KOPT-K1 (cell line): Measurements from ENCODE around the gene MRPL21.
A peak's percentile ranks its signal among the peaks of the same experiment; 100 is the strongest.

Source experiments
- H3K27ac ChIP-seq: fragments of 200-600 bp; sonication (generic); 2 replicates; pipeline ENCODE4 v1.5.1; 2016; ENCODE audit warnings: antibody characterized with exemption, mild to moderate bottlenecking, low read depth, low read length; ENCODE audit not compliant: poor library complexity, severe bottlenecking
- H3K36me3 ChIP-seq: fragments of 200-600 bp; sonication (generic); 2 replicates; pipeline ENCODE4 v1.5.1; 2017; ENCODE audit warnings: antibody characterized with exemption, mild to moderate bottlenecking, low read length, moderate library complexity; ENCODE audit not compliant: insufficient read depth
- H3K9me3 ChIP-seq: fragments of 200-600 bp; sonication (generic); 2 replicates; pipeline ENCODE4 v1.5.1; 2017; ENCODE audit warnings: antibody characterized with exemption, low read length, mild to moderate bottlenecking; ENCODE audit not compliant: insufficient read depth, poor library complexity, severe bottlenecking

MRPL21 gene

DNA sequence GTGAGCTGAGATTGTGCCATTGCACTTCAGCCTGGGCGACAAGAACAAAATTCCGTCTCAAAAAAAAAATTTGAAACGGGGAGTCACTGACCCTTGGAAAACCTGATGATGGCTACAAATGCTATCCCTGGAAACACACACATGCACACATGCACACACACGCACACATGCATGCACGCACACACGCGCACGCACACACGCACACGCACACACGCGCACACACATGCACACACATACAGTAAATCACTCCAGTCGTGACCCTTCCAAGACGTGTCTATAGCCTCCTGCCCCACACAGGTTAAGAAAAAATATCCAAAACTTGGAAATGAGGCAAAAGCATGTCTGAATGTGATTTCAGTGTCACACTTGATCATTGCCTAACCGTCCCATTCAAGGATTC is 55.2 kb downstream of the MRPL21 start:
- Histone ChIP-seq H3K27ac (no peak overlapping the region), H3K36me3 (no peaks in the 10 kb centered on the region), H3K9me3 (no peaks in the 10 kb centered on the region)

- no peak overlapping the region for H3K27ac ChIP-seq
These were observed 56.2 kb downstream of the MRPL21 start for GRCh38 chr11:68847395-68847794.

GRCh38 chr11:68845351-68846002 is 58.2 kb downstream of the MRPL21 start:
- no peak overlapping the region for H3K27ac ChIP-seq
- H3K9me3 ChIP-seq: no peaks in the 10 kb centered on the region
- H3K36me3 ChIP-seq: no peaks in the 10 kb centered on the region

More at GRCh38 chr11:68847395-68847794, 56.2 kb downstream of the MRPL21 start:
- H3K9me3 ChIP-seq: no peaks in the 10 kb centered on the region
- no peaks in the 10 kb centered on the region for H3K36me3 ChIP-seq

DNA sequence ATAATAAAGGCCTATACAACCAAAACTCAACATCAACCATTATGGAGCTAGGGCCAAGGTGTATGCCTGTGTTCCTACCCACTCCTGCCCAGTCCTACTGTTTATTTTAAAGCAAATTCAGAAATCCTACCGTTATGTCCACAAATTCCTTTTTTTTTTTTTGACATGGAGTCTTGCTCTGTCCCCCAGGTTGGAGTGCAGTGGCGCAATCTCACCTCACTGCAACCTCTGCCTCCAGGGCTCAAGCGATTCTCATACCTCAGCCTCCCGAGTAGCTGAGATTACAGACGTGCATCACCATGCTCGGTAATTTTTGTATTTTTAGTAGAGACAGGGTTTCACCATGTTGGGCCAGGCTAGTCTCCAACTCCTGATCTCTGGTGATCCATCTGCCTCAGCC is 58.8 kb downstream of the MRPL21 start:
- no peaks in the 10 kb centered on the region for H3K9me3 ChIP-seq
- H3K27ac ChIP-seq: no peak overlapping the region
- H3K36me3 ChIP-seq: no peaks in the 10 kb centered on the region

DNA sequence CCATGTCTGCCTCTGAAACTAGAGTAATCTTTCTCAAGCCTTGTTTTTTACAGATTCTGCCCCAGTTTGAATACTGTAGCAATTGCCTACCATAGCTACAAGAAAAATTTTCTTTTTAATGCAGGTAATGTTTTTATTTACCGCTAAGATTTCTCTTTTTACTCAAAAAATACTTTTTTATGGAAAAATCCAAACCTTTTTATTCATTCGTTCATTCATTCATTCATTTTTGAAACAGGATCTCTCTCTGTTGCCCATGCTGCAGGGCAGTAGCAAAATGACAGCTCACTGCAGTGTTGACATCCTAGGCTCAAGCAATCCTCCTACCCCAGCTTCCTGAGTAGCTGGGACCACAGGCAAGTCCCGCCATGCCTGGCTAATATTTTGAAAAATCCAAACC is 59.3 kb downstream of the MRPL21 start:
- Histone ChIP-seq H3K27ac (peak overlapping the region; percentile 88), H3K36me3 (no peaks in the 10 kb centered on the region), H3K9me3 (no peaks in the 10 kb centered on the region)

- H3K27ac ChIP-seq: peak overlapping the region; percentile 88
- no peaks in the 10 kb centered on the region for H3K36me3 ChIP-seq
- no peaks in the 10 kb centered on the region for H3K9me3 ChIP-seq
These were observed 59.8 kb downstream of the MRPL21 start for GRCh38 chr11:68843703-68844312.

GRCh38 chr11:68843052-68843561 is 60.5 kb downstream of the MRPL21 start:
- Histone ChIP-seq H3K36me3 (no peaks in the 10 kb centered on the region), H3K9me3 (no peaks in the 10 kb centered on the region), H3K27ac (peak overlapping the region; percentile 88)

GRCh38 chr11:68842427-68843051 is 61.1 kb downstream of the MRPL21 start:
- H3K27ac ChIP-seq: peak overlapping the region; percentile 88
- H3K9me3 ChIP-seq: no peaks in the 10 kb centered on the region
- H3K36me3 ChIP-seq: no peaks in the 10 kb centered on the region

- peak within 1 kb of the TSS; percentile 88 for H3K27ac ChIP-seq
- H3K9me3 ChIP-seq: no peaks in the 10 kb centered on the region
- peaks cover 3% of the 10 kb centered on the region; the same call in 1 of the 2 replicates for H3K36me3 ChIP-seq
These were observed 61.8 kb downstream of the MRPL21 start, which contains the start of gene CPT1A for GRCh38 chr11:68841718-68842426. TSS of gene CPT1A (minus strand) at chr11:68841916. CDS start at chr11:68815474, 26,442 bp downstream.
